ENCODE data around the gene GAMT.

The GAMT gene

DNA sequence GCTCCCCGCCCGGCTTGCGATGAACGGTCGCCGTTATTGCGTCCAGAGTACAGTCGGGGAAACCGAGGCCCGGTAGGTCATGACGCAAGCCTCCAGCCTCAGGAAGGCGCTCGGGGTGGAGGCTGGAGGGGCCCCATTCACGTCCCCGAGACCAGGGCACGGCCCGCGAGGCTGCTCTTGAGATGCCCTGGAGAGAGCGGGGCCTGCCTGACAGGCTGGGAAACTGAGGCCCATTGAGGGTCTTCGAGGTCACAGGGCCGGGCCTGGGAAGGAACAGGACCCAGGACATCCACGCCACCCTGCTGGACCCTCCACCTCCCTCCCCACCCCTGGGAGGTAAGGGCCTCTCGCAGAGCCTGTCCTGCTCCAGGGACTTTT lies 17.3 kb downstream of the GAMT start:
- no peak for DNase-seq (ENCODE audit: low read depth)

GRCh38 chr19:1383312-1384084 lies 17.8 kb downstream of the GAMT start, which contains the start of gene NDUFS7:
TSS of gene NDUFS7 (plus strand) at chr19:1383907. CDS start at chr19:1383927, 20 bp downstream.
- DNase-seq (ENCODE audit: low read depth) = peak; percentile 82

- DNase-seq (ENCODE audit: low read depth) = no peak
Measured at GRCh38 chr19:1383017-1383311, 18.4 kb downstream of the GAMT start.

- no peak for DNase-seq (ENCODE audit: low read depth)
Measured at GRCh38 chr19:1382250-1382649, 19.1 kb downstream of the GAMT start.

DNA sequence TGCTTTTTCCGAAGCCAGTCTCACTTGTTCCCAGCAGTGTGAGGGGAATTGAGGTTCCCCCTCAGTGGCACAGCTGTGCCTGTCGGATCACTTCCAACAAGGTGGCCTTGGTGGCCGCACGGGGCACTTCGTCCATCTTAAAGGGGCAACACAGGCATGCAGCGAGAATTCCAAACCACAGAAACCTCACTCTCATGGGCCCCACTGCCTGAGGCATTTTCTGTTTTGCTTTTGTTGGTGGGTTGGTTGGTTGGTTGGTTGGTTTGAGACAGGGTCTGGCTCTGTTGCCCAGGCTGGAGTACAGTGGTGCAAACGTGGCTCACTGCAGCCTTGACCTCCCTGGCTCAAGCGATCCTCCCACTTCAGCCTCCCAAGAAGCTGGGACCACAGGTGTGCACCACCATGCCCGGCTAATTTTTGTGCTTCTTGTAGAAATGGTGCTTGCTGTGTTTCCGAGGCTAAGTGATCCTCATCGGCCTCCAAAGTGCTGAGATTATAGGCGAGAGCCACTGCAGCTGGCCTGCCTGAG lies 21.3 kb downstream of the GAMT start:
- DNase-seq (ENCODE audit: low read depth) = no peak

DNA sequence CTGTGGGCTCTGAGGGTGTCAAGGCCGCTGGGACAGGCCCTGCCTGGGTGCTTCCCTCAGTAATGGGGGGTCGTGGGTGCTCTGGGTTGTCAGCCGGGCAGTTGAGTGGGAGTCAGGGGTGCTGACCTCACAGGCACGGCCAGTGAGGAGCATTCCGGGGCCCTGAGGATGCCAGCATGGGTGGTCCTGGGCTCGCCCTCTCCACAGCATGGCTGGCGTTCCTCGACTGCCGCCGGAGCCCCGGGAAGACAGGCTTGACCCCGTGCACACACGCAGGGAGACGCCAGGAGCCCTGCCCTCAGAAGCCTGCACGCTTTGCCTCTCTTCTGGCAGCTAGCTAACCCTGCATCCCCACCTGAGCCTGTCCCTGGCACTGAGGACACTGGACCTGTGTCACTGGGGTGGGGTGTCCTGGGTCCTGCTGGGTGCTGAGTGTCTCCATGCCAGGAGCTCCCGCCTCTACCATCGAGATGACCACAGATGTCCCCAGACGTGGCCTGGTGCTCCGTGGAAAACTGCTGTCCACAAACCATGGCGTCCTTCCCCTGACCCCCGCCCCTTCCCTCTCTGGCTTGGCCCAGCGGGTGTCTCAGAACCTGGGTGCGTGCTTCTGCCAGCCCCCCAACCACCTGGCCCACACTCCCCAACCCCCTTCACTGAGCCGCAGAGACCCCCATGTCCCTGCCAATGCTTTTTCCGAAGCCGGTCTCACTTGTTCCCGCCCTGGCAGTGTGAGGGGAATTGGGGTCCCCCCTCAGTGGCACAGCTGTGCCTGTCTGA lies 22.0 kb downstream of the GAMT start:
- no peak for DNase-seq (ENCODE audit: low read depth)

DNA sequence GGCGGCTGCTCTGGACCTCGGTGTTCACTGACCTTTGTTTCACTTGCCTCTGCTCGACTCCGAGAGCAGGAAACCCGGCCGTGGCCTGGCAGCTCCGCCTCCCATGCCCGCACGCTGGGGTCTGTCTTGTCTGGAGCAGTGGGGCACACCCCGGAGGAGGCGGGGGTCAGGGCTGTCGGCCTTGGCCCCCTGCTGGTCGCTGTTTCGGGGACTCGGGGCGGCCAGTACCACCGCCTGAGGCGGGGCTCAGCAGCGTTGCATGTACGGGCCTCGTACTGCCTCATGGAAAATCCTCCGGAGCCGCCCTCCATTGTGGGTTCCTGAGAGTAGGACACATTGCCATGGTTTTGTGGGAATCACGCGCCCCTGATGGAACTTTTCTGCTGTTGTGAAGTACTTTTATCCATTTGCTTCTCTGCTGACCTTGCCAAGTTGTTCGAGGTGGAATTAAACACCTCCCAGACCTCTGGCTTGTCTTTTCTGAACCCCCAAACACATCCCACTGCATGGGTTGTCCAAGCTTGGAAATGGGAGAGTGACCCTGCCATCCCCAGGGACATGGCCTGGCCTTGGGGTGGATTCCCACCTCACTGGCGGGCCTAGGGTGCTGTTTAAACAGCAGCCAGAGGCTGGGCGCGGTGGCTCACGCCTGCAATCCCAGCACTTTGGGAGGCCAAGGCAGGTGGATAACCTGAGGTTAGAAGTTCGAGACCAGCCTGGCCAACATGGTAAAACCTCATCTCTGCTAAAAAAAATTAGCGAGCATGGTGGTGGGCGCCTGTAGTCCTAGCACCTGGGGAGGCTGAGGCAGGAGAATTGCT lies 23.2 kb downstream of the GAMT start:
- DNase-seq (ENCODE audit: low read depth) = no peak

DNA sequence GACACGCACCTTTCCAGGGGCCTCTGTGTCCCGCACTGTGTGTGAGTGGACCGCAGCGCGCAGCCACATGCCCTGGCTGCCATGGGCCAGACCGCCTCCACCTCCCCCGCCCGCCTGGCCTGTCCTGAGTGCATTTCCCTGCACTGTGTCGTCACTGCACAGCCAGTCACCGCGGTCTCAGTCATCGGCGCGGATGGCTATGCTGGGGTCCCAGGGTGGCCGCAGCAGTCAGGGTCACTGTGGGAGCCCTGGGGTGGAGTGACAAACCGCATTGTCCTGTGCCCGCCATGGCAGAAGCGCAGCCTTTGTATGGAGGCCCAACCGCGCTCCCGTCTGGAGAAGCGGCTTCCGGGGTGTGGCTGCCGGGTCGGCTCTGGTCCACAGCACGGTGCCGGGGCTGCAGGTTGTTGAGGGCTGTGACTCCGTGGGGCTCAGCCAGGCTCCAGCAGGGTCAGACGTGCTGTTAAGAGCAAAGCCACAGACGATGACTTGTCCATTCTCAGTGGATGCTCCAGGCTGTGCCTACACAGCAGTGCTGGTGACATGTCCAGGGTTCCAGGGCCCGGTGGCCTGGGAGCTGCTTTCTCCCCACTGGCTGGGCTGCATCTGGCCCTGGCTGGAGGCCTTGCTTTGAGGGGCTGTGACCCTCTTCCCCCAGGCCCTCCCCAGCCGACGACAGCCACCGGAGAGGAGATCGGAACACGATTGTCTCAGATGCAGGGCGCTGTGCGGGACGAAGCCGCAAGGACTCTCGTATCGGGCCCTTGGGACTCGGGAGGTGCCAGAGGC lies 24.0 kb downstream of the GAMT start:
- DNase-seq (ENCODE audit: low read depth) = no peak

- no peak for DNase-seq (ENCODE audit: low read depth)
Measured at GRCh38 chr19:1376415-1376805, 24.9 kb downstream of the GAMT start.

GRCh38 chr19:1374250-1374577 lies 27.1 kb downstream of the GAMT start:
- DNase-seq (ENCODE audit: low read depth) = no peak

DNA sequence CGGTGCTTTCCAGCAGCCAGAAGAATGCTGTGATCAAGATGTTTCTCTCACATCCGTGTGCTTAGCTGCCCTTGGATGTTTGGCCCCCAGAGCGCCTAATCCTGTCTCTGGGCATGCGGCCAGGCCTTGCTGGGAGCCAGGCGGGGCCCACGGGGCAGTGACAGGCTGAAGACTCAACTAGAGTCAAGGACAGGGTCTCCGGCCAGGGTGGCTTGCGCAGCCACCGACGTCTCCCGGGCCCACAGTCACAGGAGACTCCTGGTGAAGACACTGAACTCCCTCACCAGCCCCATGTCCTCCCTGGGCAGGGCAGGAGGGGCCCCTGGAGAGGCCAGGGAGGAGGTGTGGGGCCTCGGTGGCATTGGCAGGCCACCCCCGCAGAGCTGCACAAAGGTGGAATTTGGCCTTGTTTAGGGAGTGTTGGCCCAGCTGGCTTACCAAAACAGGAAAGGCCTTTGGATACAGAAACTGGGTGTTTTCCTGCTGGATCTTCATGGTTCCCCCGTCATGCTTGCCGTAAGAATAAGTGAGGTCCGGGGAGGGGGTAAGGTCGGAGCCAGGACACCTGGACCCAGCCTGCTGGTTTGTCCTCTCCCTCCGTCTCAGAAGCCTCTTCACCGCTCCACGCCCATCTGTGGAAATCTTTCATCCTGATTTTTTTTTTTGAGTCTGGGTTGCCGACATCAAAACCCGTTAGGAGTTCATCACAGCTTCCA lies 27.6 kb downstream of the GAMT start:
- DNase-seq (ENCODE audit: low read depth) = no peak

- no peak for DNase-seq (ENCODE audit: low read depth)
Measured at GRCh38 chr19:1373042-1373533, 28.3 kb downstream of the GAMT start.

DNA sequence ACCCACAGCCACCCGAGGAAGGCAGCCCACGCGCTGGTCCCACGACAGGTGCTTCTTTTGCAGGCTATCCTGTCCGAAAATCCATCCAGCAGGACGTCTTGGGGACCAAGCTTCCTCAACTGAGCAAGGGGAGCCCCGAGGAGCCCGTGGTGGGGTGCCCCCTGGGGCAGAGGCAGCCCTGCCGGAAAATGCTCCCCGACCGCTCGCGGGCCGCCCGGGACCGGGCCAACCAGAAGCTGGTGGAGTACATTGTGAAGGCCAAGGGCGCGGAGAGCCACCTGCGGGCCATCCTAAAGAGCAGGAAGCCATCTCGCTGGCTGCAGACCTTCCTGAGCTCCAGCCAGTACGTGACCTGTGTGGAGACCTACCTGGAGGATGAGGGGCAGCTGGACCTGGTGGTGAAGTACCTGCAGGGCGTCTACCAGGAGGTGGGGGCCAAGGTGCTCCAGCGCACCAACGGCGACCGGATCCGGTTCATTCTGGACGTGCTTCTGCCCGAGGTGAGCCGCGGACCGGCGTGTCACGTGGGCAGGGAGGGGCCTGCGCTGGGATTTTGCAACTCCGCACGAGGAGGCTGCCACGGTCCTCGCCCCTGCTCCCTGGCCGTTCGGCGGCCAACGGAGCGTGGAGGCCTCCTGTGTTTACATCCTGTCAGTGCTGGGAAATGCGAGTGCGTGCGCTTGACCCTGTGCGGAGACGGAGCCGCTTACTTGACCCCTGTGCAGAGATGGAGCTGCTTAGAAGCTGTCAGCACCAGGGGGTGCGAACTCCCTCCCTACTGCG lies 30.6 kb downstream of the GAMT start:
- DNase-seq (ENCODE audit: low read depth) = no peak

GRCh38 chr19:1369214-1369805 lies 32.0 kb downstream of the GAMT start:
- no peak for DNase-seq (ENCODE audit: low read depth)

- DNase-seq (ENCODE audit: low read depth) = no peak
Measured at GRCh38 chr19:1366899-1367870, 34.2 kb downstream of the GAMT start.

DNA sequence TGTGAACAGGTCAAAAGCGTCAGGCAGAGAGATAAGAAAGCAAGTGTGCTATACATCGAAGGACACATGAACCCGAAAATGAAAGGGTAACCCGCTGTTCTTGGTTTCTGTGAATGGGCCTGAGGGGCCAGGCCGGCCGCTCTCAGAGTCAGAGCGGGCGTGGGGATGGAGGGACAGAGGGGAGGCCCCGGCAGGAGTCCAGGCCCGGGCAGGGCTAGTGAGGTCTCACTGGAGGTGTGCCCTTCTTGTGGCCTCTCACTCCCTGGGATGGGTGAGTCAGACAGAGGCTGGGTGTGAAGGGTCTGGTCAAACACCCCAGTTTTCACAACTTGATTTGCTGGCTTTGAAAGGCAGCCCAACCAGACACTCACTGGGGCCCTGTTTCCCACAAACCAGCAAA lies 35.0 kb downstream of the GAMT start:
- no peak for DNase-seq (ENCODE audit: low read depth)

- DNase-seq (ENCODE audit: low read depth) = no peak
Measured at GRCh38 chr19:1365319-1366269, 35.7 kb downstream of the GAMT start.

Data from fibroblast of the conjunctiva (primary cell).